DOHH2 (cell line): Measurements from ENCODE around the gene LYVE1.

Experiments
- H3F3A ChIP-seq: fragments of 200-600 bp; sonication (generic), shearing (Covaris generic); 2 replicates; pipeline ENCODE4 v1.6.0; 2016; ENCODE audit warnings: antibody characterized with exemption, mild to moderate bottlenecking; ENCODE audit not compliant: control insufficient read depth, insufficient read depth
- H3K27ac ChIP-seq: fragments of 200-600 bp; sonication (generic); 2 replicates; pipeline ENCODE4 v1.5.1; 2014; ENCODE audit warnings: low read depth, mild to moderate bottlenecking, low read length, moderate library complexity
- H3K27me3 ChIP-seq: fragments of 200-600 bp; sonication (generic); 2 replicates; pipeline ENCODE4 v1.6.1; 2014; ENCODE audit warnings: mild to moderate bottlenecking, low read length, mixed read lengths; ENCODE audit not compliant: control insufficient read depth
- H3K36me3 ChIP-seq: fragments of 200-600 bp; sonication (generic); 2 replicates; pipeline ENCODE4 v1.6.1; 2014; ENCODE audit warnings: mild to moderate bottlenecking, low read length, moderate library complexity, mixed read lengths; ENCODE audit not compliant: control insufficient read depth
- H3K4me1 ChIP-seq: fragments of 200-600 bp; sonication (generic); 2 replicates; pipeline ENCODE4 v1.6.1; 2014; ENCODE audit warnings: mild to moderate bottlenecking, low read length, mixed read lengths; ENCODE audit not compliant: control insufficient read depth
- H3K4me2 ChIP-seq: fragments of 200-600 bp; sonication (generic); 2 replicates; pipeline ENCODE4 v1.6.0; 2014; ENCODE audit warnings: mild to moderate bottlenecking, low read length, moderate library complexity
- H3K4me3 ChIP-seq: fragments of 200-600 bp; sonication (generic); 2 replicates; pipeline ENCODE4 v1.5.1; 2014; ENCODE audit warnings: mild to moderate bottlenecking, low read length, mixed read lengths
- H3K79me2 ChIP-seq: fragments of 200-600 bp; sonication (generic); 2 replicates; pipeline ENCODE4 v1.6.1; 2014; ENCODE audit warnings: mild to moderate bottlenecking, low read length, mixed read lengths; ENCODE audit not compliant: control insufficient read depth
- H3K9me2 ChIP-seq: fragments of 200-600 bp; sonication (generic); replicated peaks from 2 replicates; pipeline ENCODE4 v1.6.1; 2014; ENCODE audit warnings: mild to moderate bottlenecking, low read length, mixed read lengths; ENCODE audit not compliant: control insufficient read depth
- H3K9me3 ChIP-seq: fragments of 200-600 bp; sonication (generic); 2 replicates; pipeline ENCODE4 v1.6.1; 2014; ENCODE audit warnings: antibody characterized with exemption, low read length, mixed read lengths; ENCODE audit not compliant: control insufficient read depth, insufficient read depth
- H4K20me1 ChIP-seq: fragments of 200-600 bp; sonication (generic); 2 replicates; pipeline ENCODE4 v1.6.0; 2014; ENCODE audit warnings: low read depth, mild to moderate bottlenecking, antibody characterized with exemption, low read length, moderate library complexity; ENCODE audit not compliant: control insufficient read depth, insufficient read depth
- EZH2phosphoT487 ChIP-seq: fragments of 200-600 bp; sonication (generic); IDR thresholded peaks from 2 replicates; pipeline ENCODE4 v1.6.1; 2017; ENCODE audit warnings: borderline replicate concordance, mild to moderate bottlenecking, antibody characterized with exemption, low read length, moderate library complexity, mixed read lengths
- TF ChIP-seq, protein P1 (sequence below): fragments of 200-600 bp; sonication (generic); IDR thresholded peaks from one replicate; pipeline ENCODE4 v1.5.1; 2014; ENCODE audit warnings: antibody characterized with exemption, mild to moderate bottlenecking, low read depth, low read length; ENCODE audit not compliant: poor library complexity, severe bottlenecking

Gene LYVE1

GRCh38 chr11:10601837-10602236 is 33.4 kb upstream of the LYVE1 start:
- H3K36me3 ChIP-seq: no peaks in the 10 kb centered on the region
- no peaks in the 10 kb centered on the region for H3K9me3 ChIP-seq
- TF ChIP-seq, protein P1, sequence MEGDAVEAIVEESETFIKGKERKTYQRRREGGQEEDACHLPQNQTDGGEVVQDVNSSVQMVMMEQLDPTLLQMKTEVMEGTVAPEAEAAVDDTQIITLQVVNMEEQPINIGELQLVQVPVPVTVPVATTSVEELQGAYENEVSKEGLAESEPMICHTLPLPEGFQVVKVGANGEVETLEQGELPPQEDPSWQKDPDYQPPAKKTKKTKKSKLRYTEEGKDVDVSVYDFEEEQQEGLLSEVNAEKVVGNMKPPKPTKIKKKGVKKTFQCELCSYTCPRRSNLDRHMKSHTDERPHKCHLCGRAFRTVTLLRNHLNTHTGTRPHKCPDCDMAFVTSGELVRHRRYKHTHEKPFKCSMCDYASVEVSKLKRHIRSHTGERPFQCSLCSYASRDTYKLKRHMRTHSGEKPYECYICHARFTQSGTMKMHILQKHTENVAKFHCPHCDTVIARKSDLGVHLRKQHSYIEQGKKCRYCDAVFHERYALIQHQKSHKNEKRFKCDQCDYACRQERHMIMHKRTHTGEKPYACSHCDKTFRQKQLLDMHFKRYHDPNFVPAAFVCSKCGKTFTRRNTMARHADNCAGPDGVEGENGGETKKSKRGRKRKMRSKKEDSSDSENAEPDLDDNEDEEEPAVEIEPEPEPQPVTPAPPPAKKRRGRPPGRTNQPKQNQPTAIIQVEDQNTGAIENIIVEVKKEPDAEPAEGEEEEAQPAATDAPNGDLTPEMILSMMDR: no peak
- no peak for TF ChIP-seq EZH2phosphoT487
- no peak overlapping the region for H3K27ac ChIP-seq
- H3K27me3 ChIP-seq: no peaks in the 10 kb centered on the region
- H3K79me2 ChIP-seq: no peaks in the 10 kb centered on the region
- no peak overlapping the region for H3K4me2 ChIP-seq
- no peaks in the 10 kb centered on the region for H4K20me1 ChIP-seq
- H3K4me1 ChIP-seq: peaks cover 31% of the 10 kb centered on the region
- H3K9me2 ChIP-seq: no peaks in the 10 kb centered on the region
- H3K4me3 ChIP-seq: no peak overlapping the region
- no peaks in the 10 kb centered on the region for H3F3A ChIP-seq

- Histone ChIP-seq H3K4me1 (peaks cover 20% of the 10 kb centered on the region), H4K20me1 (no peaks in the 10 kb centered on the region), H3K27me3 (no peaks in the 10 kb centered on the region), H3K27ac (no peak overlapping the region), H3K4me3 (no peak overlapping the region), H3K36me3 (no peaks in the 10 kb centered on the region), H3K9me3 (no peaks in the 10 kb centered on the region), H3F3A (no peaks in the 10 kb centered on the region), H3K4me2 (no peak overlapping the region), H3K79me2 (no peaks in the 10 kb centered on the region), H3K9me2 (no peaks in the 10 kb centered on the region)
- TF ChIP-seq, protein P1: no peak
- no peak for TF ChIP-seq EZH2phosphoT487
Observed at GRCh38 chr11:10600570-10601248, 32.2 kb upstream of the LYVE1 start.

DNA sequence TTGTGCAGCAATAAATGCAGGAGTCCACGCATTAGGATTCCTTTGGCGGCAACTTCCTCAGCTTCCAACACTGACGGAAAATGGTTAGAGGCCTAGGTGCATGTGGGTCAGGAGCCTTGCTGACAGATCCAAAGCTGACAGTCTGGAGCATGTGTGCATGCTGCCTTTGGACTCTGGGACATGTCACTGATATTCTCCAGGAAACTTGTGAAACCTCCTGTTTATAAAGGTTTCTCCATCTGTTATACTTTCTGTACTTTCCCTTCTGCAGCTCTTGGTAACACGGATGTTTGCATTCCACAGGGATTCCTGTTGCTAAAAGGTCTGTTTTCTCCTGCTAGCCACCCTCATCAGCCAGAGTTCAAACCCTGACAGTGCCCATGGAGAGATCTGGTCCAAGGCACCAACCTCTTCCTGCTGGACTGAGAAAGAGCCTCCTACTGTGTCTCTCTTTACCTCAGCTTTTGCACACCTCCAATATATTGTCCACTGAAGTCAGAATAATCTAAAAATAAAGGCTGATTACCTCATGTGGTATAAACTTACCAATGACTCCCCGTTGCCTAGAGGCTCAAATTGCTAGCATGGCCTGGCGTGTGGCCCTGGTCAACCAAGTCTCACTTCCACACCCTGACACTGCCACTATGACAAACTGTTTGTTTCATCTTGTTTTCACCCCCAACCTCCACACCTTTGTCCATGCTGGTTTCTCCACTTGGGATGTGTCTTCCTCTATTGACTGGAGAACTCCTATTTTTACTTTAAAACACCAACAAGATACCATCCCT is 31.1 kb upstream of the LYVE1 start:
- Histone ChIP-seq H3K27ac (no peak overlapping the region), H4K20me1 (no peaks in the 10 kb centered on the region), H3K4me2 (no peak overlapping the region), H3K9me3 (no peaks in the 10 kb centered on the region), H3K4me3 (no peak overlapping the region), H3K27me3 (no peaks in the 10 kb centered on the region), H3K9me2 (no peaks in the 10 kb centered on the region), H3K4me1 (peaks cover 9% of the 10 kb centered on the region), H3K79me2 (no peaks in the 10 kb centered on the region), H3K36me3 (no peaks in the 10 kb centered on the region), H3F3A (no peaks in the 10 kb centered on the region)
- TF ChIP-seq, protein P1: no peak
- TF ChIP-seq EZH2phosphoT487: no peak
